ENCODE data around the gene ABCB11.

GRCh38 chr2:168995744-168996143, 35.4 kb downstream of the ABCB11 start:
- TF ChIP-seq TARDBP (IDR thresholded peaks at IDR 0.05) (no peak), ELF4 (IDR thresholded peaks at IDR 0.05) (no peak), BHLHE40 (IDR thresholded peaks at IDR 0.05; ENCODE audit: borderline replicate concordance) (no peak), CTBP1 (IDR thresholded peaks at IDR 0.05; ENCODE audit: borderline replicate concordance) (no peak), FOXA1 (IDR thresholded peaks at IDR 0.05) (no peak), ZNF384 (IDR thresholded peaks at IDR 0.05) (no peak), HDGF (IDR thresholded peaks at IDR 0.05; ENCODE audit: borderline replicate concordance) (no peak)

All from HEK293T (cell line).